T-cell (primary cell): ENCODE results near the gene LAMC3. TPM values are rescaled to one million over a fixed set of nuclear protein-coding genes. Genes with fewer than 3 reads are reported as not detected.
"Not testable (repeated sequence)": the region's sequence is repeated elsewhere in the genome, so short reads cannot be mapped to it uniquely, and the experiment has no call there.

Source experiments
- ATAC-seq, 4 experiments: fragments of 200-7000 bp in 3 of 4; fragments of 150-1000 bp in 1 of 4; cut with Tn5 transposase; replicated peaks in 1 of 4; 1 replicate in 3 of 4; 2 replicates in 1 of 4; pipeline ENCODE4 v1.10.0; 2021; ENCODE audit warnings: moderate library complexity in 3 of 4, mild to moderate bottlenecking in 2 of 4, moderate number of reproducible peaks in 1 of 4
- CTCF ChIA-PET, 2 donors: fragments of 300-600 bp; sonication (Branson Sonifier 250); formaldehyde crosslinking; loops; one replicate each; lab custom pipeline; 2022; ENCODE audit warnings: antibody characterized with exemption in 2 of 2; lab: Charles Lee
- POLR2A ChIA-PET, 2 donors: fragments of 300-600 bp; sonication (Branson Sonifier 250); formaldehyde crosslinking; loops; one replicate each; lab custom pipeline; 2022; ENCODE audit warnings: antibody characterized with exemption in 2 of 2; lab: Charles Lee
- DNase-seq, 35 experiments: peaks; one replicate each; pipeline versions ENCODE4 v3.0.0 to v3.0.0-alpha.2; 2013 to 2023
- H3K27ac ChIP-seq: one replicate; pipeline ENCODE4 v1.5.1; 2013; ENCODE audit warnings: low read length
- H3K27me3 ChIP-seq, 2 experiments: replicated peaks in 1 of 2; 1 replicate in 1 of 2; 2 replicates in 1 of 2; pipeline versions ENCODE4 v1.6.1 to v1.7.0; 2013; ENCODE audit warnings: low read length in 1 of 2, mixed read lengths in 1 of 2; ENCODE audit not compliant: control insufficient read depth in 2 of 2, insufficient read depth in 2 of 2; ENCODE audit errors: extremely low read depth in 1 of 2
- H3K36me3 ChIP-seq, 2 donors: 1 replicate in 1 of 2; 2 replicates in 1 of 2; pipeline versions ENCODE4 v1.6.1 to v1.7.0; 2013; ENCODE audit warnings: low read length in 1 of 2; ENCODE audit not compliant: control insufficient read depth in 2 of 2, insufficient read depth in 1 of 2; ENCODE audit errors: extremely low read depth in 1 of 2
- H3K4me1 ChIP-seq, 2 experiments: 1 replicate in 1 of 2; 2 replicates in 1 of 2; pipeline versions ENCODE4 v1.6.1 to v1.7.0; 2013; ENCODE audit warnings: low read length in 2 of 2, mixed read lengths in 1 of 2; ENCODE audit not compliant: insufficient read depth in 2 of 2, control insufficient read depth in 1 of 2; ENCODE audit errors: extremely low read depth in 1 of 2
- H3K4me3 ChIP-seq, 2 donors: 1 replicate in 1 of 2; 2 replicates in 1 of 2; pipeline versions ENCODE4 v1.5.1 to v1.7.0; 2013; ENCODE audit warnings: mild to moderate bottlenecking in 2 of 2, low read length in 1 of 2, moderate library complexity in 1 of 2; ENCODE audit not compliant: control insufficient read depth in 1 of 2; ENCODE audit errors: extremely low read depth in 1 of 2
- H3K9me3 ChIP-seq: 2 replicates; pipeline ENCODE4 v1.7.0; 2013
- H3K27ac Mint-ChIP-seq, 2 donors: one replicate each; pipeline ENCODE4 v1.8.0; 2020 to 2021; ENCODE audit warnings: mild to moderate bottlenecking in 2 of 2, mixed read lengths in 2 of 2
- H3K27me3 Mint-ChIP-seq, 2 donors: one replicate each; pipeline ENCODE4 v1.8.0; 2021 to 2022; ENCODE audit warnings: mixed read lengths in 2 of 2
- H3K36me3 Mint-ChIP-seq: one replicate; pipeline ENCODE4 v1.8.0; 2021; ENCODE audit warnings: mixed read lengths
- H3K4me1 Mint-ChIP-seq, 3 donors: one replicate each; pipeline ENCODE4 v1.8.0; 2020 to 2022; ENCODE audit warnings: mixed read lengths in 3 of 3, mild to moderate bottlenecking in 1 of 3
- H3K4me3 Mint-ChIP-seq, 3 donors: one replicate each; pipeline ENCODE4 v1.8.0; 2020 to 2022; ENCODE audit warnings: mild to moderate bottlenecking in 3 of 3, mixed read lengths in 3 of 3, moderate library complexity in 3 of 3
- H3K9me3 Mint-ChIP-seq, 3 donors: one replicate each; pipeline ENCODE4 v1.8.0; 2020 to 2022; ENCODE audit warnings: mixed read lengths in 3 of 3
- WGBS: methylation state at CpG from one replicate; pipeline ENCODE4 v1.1.5; 2013; ENCODE audit warnings: missing lambda C conversion rate; ENCODE audit not compliant: insufficient coverage; 5-methylcytosine and 5-hydroxymethylcytosine counted together
- total RNA-seq, 35 experiments: library from RNA in 6 of 35; stranded (reverse) in 6 of 35; fragments of 120-200 nt in 1 of 35; gene quantifications; one replicate each; pipeline versions ENCODE4 v1.2.1 to v1.2.4 and lab custom pipeline; 2013 to 2026

Gene LAMC3
- total RNA-seq, 5 donors from 2014 or later (not counting 1 experiment from before 2014, with no cell fraction given): 0.35 to 3.7 (median 1.8) TPM

- H3K9me3 Mint-ChIP-seq, H3K27ac ChIP-seq, DNase-seq, H3K27ac Mint-ChIP-seq, H3K36me3 Mint-ChIP-seq, H3K4me3 Mint-ChIP-seq, ATAC-seq, H3K4me3 ChIP-seq, POLR2A ChIA-PET, H3K36me3 ChIP-seq, H3K9me3 ChIP-seq: not testable (repeated sequence)
- Mint-ChIP-seq H3K27me3 (peaks cover 14 to 36% of the 10 kb centered on the region in 2 donors), H3K4me1 (peaks cover 9 to 13% (median 10%) of the 10 kb centered on the region in 3 donors)
- peaks cover under 1 to 46% of the 10 kb centered on the region in 2 experiments for H3K27me3 ChIP-seq
- 90% methylated on average over 2 of the region's 8 CpGs for WGBS
- CTCF ChIA-PET: interaction anchor here in 1 of 2 donors (0.5 kb wide), 1 partner anchor 369 kb away, joined by 5 read pairs; no protein-coding TSS in a partner anchor
- peaks cover 0 to 12% of the 10 kb centered on the region in 2 experiments for H3K4me1 ChIP-seq
Measured at GRCh38 chr9:131099845-131100244, 90.9 kb downstream of the LAMC3 start.

- no peaks in the 10 kb centered on the region for H3K9me3 Mint-ChIP-seq
- Histone ChIP-seq H3K9me3 (no peaks in the 10 kb centered on the region), H3K4me1 (peaks cover 0 to 12% of the 10 kb centered on the region in 2 experiments), H3K36me3 (no peaks in the 10 kb centered on the region), H3K4me3 (no peak overlapping the region), H3K27ac (no peak overlapping the region), H3K27me3 (peaks cover 0 to 42% of the 10 kb centered on the region in 2 experiments)
- H3K27me3 Mint-ChIP-seq: peaks cover 14 to 30% of the 10 kb centered on the region in 2 donors
- POLR2A ChIA-PET: no interaction called here
- DNase-seq (no peak), ATAC-seq (no peak)
- no peak overlapping the region for H3K4me3 Mint-ChIP-seq
- 92% methylated on average over 5 of the region's 9 CpGs for WGBS
- CTCF ChIA-PET: interaction anchor here in 1 of 2 donors (0.5 kb wide), 1 partner anchor 370 kb away, joined by 5 read pairs; no protein-coding TSS in a partner anchor
- H3K27ac Mint-ChIP-seq: no peak overlapping the region
- H3K4me1 Mint-ChIP-seq: peaks cover 9 to 13% (median 9%) of the 10 kb centered on the region in 3 donors
- no peaks in the 10 kb centered on the region for H3K36me3 Mint-ChIP-seq
Measured at GRCh38 chr9:131100445-131100844, 91.5 kb downstream of the LAMC3 start.

GRCh38 chr9:131101207-131101964 lies 92.4 kb downstream of the LAMC3 start:
- POLR2A ChIA-PET: no interaction called here
- Mint-ChIP-seq H3K4me3 (no peak overlapping the region), H3K4me1 (peaks cover 4 to 7% (median 5%) of the 10 kb centered on the region in 3 donors), H3K27me3 (peaks cover 8 to 23% of the 10 kb centered on the region in 2 donors), H3K27ac (no peak overlapping the region), H3K36me3 (no peaks in the 10 kb centered on the region), H3K9me3 (no peaks in the 10 kb centered on the region)
- 87% methylated on average over 10 of the region's 11 CpGs for WGBS
- H3K36me3 ChIP-seq: no peaks in the 10 kb centered on the region
- no peaks in the 10 kb centered on the region for H3K9me3 ChIP-seq
- peaks cover 0 to 36% of the 10 kb centered on the region in 2 experiments for H3K27me3 ChIP-seq
- ATAC-seq (no peak), DNase-seq (no peak)
- no peak overlapping the region for H3K4me3 ChIP-seq
- H3K4me1 ChIP-seq: peaks cover 0 to 6% of the 10 kb centered on the region in 2 experiments
- H3K27ac ChIP-seq: no peak overlapping the region
- CTCF ChIA-PET: no interaction called here

- Mint-ChIP-seq H3K36me3 (no peaks in the 10 kb centered on the region), H3K4me1 (no peaks in the 10 kb centered on the region), H3K9me3 (no peaks in the 10 kb centered on the region), H3K27ac (no peak overlapping the region), H3K27me3 (peaks cover 0 to 12% of the 10 kb centered on the region in 2 donors), H3K4me3 (no peak overlapping the region)
- 88% methylated on average over 5 of the region's 9 CpGs for WGBS
- Histone ChIP-seq H3K9me3 (no peaks in the 10 kb centered on the region), H3K4me3 (no peak overlapping the region), H3K4me1 (no peaks in the 10 kb centered on the region), H3K27ac (no peak overlapping the region), H3K36me3 (no peaks in the 10 kb centered on the region), H3K27me3 (peaks cover 0 to 25% of the 10 kb centered on the region in 2 experiments)
- DNase-seq: no peak
- CTCF ChIA-PET: no interaction called here
- no peak for ATAC-seq
- POLR2A ChIA-PET: no interaction called here
Measured at GRCh38 chr9:131103024-131103423, 94.0 kb downstream of the LAMC3 start.

- Histone ChIP-seq H3K9me3 (no peaks in the 10 kb centered on the region), H3K36me3 (no peaks in the 10 kb centered on the region), H3K27ac (no peak overlapping the region), H3K27me3 (peaks cover 0 to 22% of the 10 kb centered on the region in 2 experiments), H3K4me3 (no peak overlapping the region), H3K4me1 (no peaks in the 10 kb centered on the region)
- no peaks in the 10 kb centered on the region for H3K4me1 Mint-ChIP-seq
- no peaks in the 10 kb centered on the region for H3K9me3 Mint-ChIP-seq
- H3K4me3 Mint-ChIP-seq: no peak overlapping the region
- ATAC-seq (no peak), DNase-seq (no peak)
- ChIA-PET POLR2A (no interaction called here), CTCF (no interaction called here)
- no peak overlapping the region for H3K27ac Mint-ChIP-seq
- no peaks in the 10 kb centered on the region for H3K36me3 Mint-ChIP-seq
- no CpG with 5 or more reads among the region's 3 CpGs for WGBS
- peaks cover 0 to 7% of the 10 kb centered on the region in 2 donors for H3K27me3 Mint-ChIP-seq
Measured at GRCh38 chr9:131103535-131103934, 94.6 kb downstream of the LAMC3 start.

- Mint-ChIP-seq H3K9me3 (no peaks in the 10 kb centered on the region), H3K36me3 (no peaks in the 10 kb centered on the region), H3K4me1 (no peaks in the 10 kb centered on the region), H3K4me3 (no peak overlapping the region), H3K27ac (no peak overlapping the region), H3K27me3 (peaks cover 0 to 2% of the 10 kb centered on the region in 2 donors)
- POLR2A ChIA-PET: no interaction called here
- Histone ChIP-seq H3K4me1 (no peaks in the 10 kb centered on the region), H3K27me3 (peaks cover 0 to 22% of the 10 kb centered on the region in 2 experiments), H3K27ac (no peak overlapping the region), H3K9me3 (no peaks in the 10 kb centered on the region), H3K36me3 (no peaks in the 10 kb centered on the region), H3K4me3 (no peak overlapping the region)
- CTCF ChIA-PET: no interaction called here
- 81% methylated on average over 3 of the region's 5 CpGs for WGBS
- ATAC-seq (no peak), DNase-seq (no peak)
Measured at GRCh38 chr9:131104016-131104740, 95.2 kb downstream of the LAMC3 start.
